Endothelial cell of umbilical vein (primary cell): ENCODE measurements around the gene KRTAP5-1. TPM values are rescaled to one million over a fixed set of nuclear protein-coding genes. Genes with fewer than 3 reads are reported as not detected.

Experiments used
- BruUV-seq: library from RNA; stranded (reverse); fragments of 400-500 nt; replicated peaks from 2 replicates; lab custom pipeline; 2021; lab: Mats Ljungman, UMichigan
- CTCF ChIA-PET: fragments of 300-600, 350-600 bp; sonication (Branson Sonifier 250); formaldehyde crosslinking; loops from one replicate; lab custom pipeline; 2021; ENCODE audit warnings: antibody characterized with exemption, inconsistent platforms; lab: Charles Lee
- POLR2A ChIA-PET: fragments of 300-600, 350-600 bp; sonication (Branson Sonifier 250); formaldehyde crosslinking; loops from one replicate; lab custom pipeline; 2021; ENCODE audit warnings: antibody characterized with exemption, inconsistent platforms; lab: Charles Lee
- DNase-seq: peaks from one replicate; pipeline ENCODE4 v3.0.0-alpha.2; 2011; ENCODE audit warnings: low read depth, low spot score
- FAIRE-seq: peaks from 2 replicates; lab custom pipeline; 2011; peaks lifted over from hg19 to GRCh38; lab: Jason Lieb, UNC
- H2AFZ ChIP-seq: 2 replicates; pipeline ENCODE4 v1.6.0; 2012; ENCODE audit warnings: low read depth, low read length, control low read depth, inconsistent platforms
- H3K27ac ChIP-seq: 2 replicates; pipeline ENCODE4 v1.5.1; 2011; ENCODE audit warnings: low read depth, mild to moderate bottlenecking, control low read depth, low read length, moderate library complexity; ENCODE audit not compliant: insufficient read depth
- H3K27me3 ChIP-seq, 2 experiments: 2 replicates each; pipeline versions ENCODE4 v1.6.0 to v1.6.1; 2011; ENCODE audit warnings: low read length in 2 of 2, mixed read lengths in 1 of 2; ENCODE audit not compliant: control insufficient read depth in 2 of 2, insufficient read depth in 2 of 2
- H3K36me3 ChIP-seq, 2 experiments: 2 replicates in 1 of 2; 3 replicates in 1 of 2; pipeline ENCODE4 v1.5.1; 2011; ENCODE audit warnings: low read length in 2 of 2, mild to moderate bottlenecking in 1 of 2, moderate library complexity in 1 of 2; ENCODE audit not compliant: control insufficient read depth in 2 of 2, insufficient read depth in 2 of 2; ENCODE audit errors: extremely low read depth in 1 of 2
- H3K4me1 ChIP-seq: 3 replicates; pipeline ENCODE4 v1.5.1; 2011; ENCODE audit warnings: mild to moderate bottlenecking, low read length; ENCODE audit not compliant: control insufficient read depth, insufficient read depth; ENCODE audit errors: extremely low read depth
- H3K4me2 ChIP-seq: 2 replicates; pipeline ENCODE4 v1.6.1; 2011; ENCODE audit warnings: low read length, control low read depth, mixed read lengths; ENCODE audit not compliant: insufficient read depth
- H3K4me3 ChIP-seq, 3 experiments: fragments of 200-600 bp in 1 of 3; sonication (generic), shearing (Covaris generic) in 1 of 3; replicated peaks in 1 of 3; 2 replicates each; pipeline ENCODE4 v1.5.1; 2011 to 2016; ENCODE audit warnings: control low read depth in 3 of 3, low read length in 3 of 3, mild to moderate bottlenecking in 2 of 3, inconsistent platforms in 1 of 3, low read depth in 1 of 3, moderate library complexity in 1 of 3; ENCODE audit not compliant: insufficient read depth in 1 of 3
- H3K79me2 ChIP-seq: 2 replicates; pipeline ENCODE4 v1.6.0; 2012; ENCODE audit warnings: low read length, inconsistent platforms; ENCODE audit not compliant: control insufficient read depth, insufficient read depth
- H3K9ac ChIP-seq: replicated peaks from 2 replicates; pipeline ENCODE3; 2011; ENCODE audit warnings: low read length, control low read depth; ENCODE audit not compliant: insufficient read depth; ENCODE audit errors: extremely low read depth
- H3K9me1 ChIP-seq: replicated peaks from 3 replicates; pipeline ENCODE4 v1.6.0; 2011; ENCODE audit warnings: mild to moderate bottlenecking, low read length; ENCODE audit not compliant: control insufficient read depth, insufficient read depth; ENCODE audit errors: extremely low read depth
- H3K9me3 ChIP-seq: replicated peaks from 2 replicates; pipeline ENCODE4 v1.5.1; 2012; ENCODE audit warnings: low read length, inconsistent platforms; ENCODE audit not compliant: control insufficient read depth, insufficient read depth
- H4K20me1 ChIP-seq: replicated peaks from 2 replicates; pipeline ENCODE3; 2011; ENCODE audit warnings: mild to moderate bottlenecking, low read length; ENCODE audit not compliant: control insufficient read depth, insufficient read depth; ENCODE audit errors: extremely low read depth
- CTCF ChIP-seq, 2 donors: IDR thresholded peaks; 1 replicate in 1 of 2; 2 replicates in 1 of 2; pipeline ENCODE4 v1.5.1; 2011; ENCODE audit warnings: low read length in 2 of 2, mild to moderate bottlenecking in 2 of 2, moderate library complexity in 2 of 2, control low read depth in 1 of 2, inconsistent platforms in 1 of 2, low read depth in 1 of 2; ENCODE audit not compliant: insufficient read depth in 1 of 2; ENCODE audit errors: extremely low read depth in 1 of 2
- EZH2 ChIP-seq: IDR thresholded peaks from 2 replicates; pipeline ENCODE4 v1.6.1; 2012; ENCODE audit warnings: borderline replicate concordance, low read depth, mild to moderate bottlenecking, moderate library complexity, low read length, inconsistent platforms; ENCODE audit not compliant: severe bottlenecking
- FOS ChIP-seq: IDR thresholded peaks from 2 replicates; pipeline ENCODE4 v1.6.1; 2011; ENCODE audit warnings: mild to moderate bottlenecking, low read length, moderate library complexity, borderline replicate concordance; ENCODE audit not compliant: insufficient read depth
- GATA2 ChIP-seq: IDR thresholded peaks from 2 replicates; pipeline ENCODE4 v1.7.0; 2011; ENCODE audit warnings: low read depth, mild to moderate bottlenecking, moderate library complexity, mixed read lengths, low read length; ENCODE audit not compliant: insufficient read length, insufficient read depth
- JUN ChIP-seq: IDR thresholded peaks from 2 replicates; pipeline ENCODE4 v1.6.1; 2011; ENCODE audit warnings: borderline replicate concordance, low read depth; ENCODE audit not compliant: insufficient read length, insufficient read depth
- MYC ChIP-seq: IDR thresholded peaks from one replicate; pipeline ENCODE4 v1.6.1; 2011; ENCODE audit warnings: mild to moderate bottlenecking, low read depth, low read length
- POLR2A ChIP-seq: IDR thresholded peaks from 2 replicates; pipeline ENCODE4 v1.6.1; 2012; ENCODE audit warnings: low read depth, mild to moderate bottlenecking, control low read depth, low read length
- POLR2AphosphoS5 ChIP-seq: IDR thresholded peaks from 2 replicates; pipeline ENCODE4 v1.6.1; 2012; ENCODE audit warnings: low read depth, mild to moderate bottlenecking, control low read depth, low read length, moderate library complexity; ENCODE audit not compliant: insufficient read depth
- dilution Hi-C: fragments of 300-500 bp; cut with MboI; formaldehyde crosslinking; loops from one replicate; pipeline ENCODE4 v1.15.0; 2019; ENCODE audit warnings: low sequenced_read_pairs; ENCODE audit not compliant: extremely low pct_ligation_motif_present
- intact Hi-C: fragments of 100-400 bp; cut with micrococcal nuclease; formaldehyde crosslinking; loops from one replicate; pipeline ENCODE4 v1.10.0; 2022
- polyA plus RNA-seq, 4 experiments: library from polyadenylated mRNA; depleted of rRNA in 3 of 4; stranded (reverse) in 3 of 4; unstranded in 1 of 4; fragments of >200 nt; gene quantifications; 2 replicates each; pipeline versions ENCODE4 v1.2.1 to v1.2.3, GENCODE V29; 2011 to 2012; ENCODE audit warnings: missing spikeins in 1 of 4
- total RNA-seq: library from RNA; stranded (reverse); gene quantifications from 2 replicates; pipeline ENCODE4 v1.2.3, GENCODE V29; 2021

Gene KRTAP5-1
- total and polyA plus RNA-seq, 2 donors (not counting 3 experiments of a cell fraction or from before 2014, with no cell fraction given): not detected

GRCh38 chr11:1540074-1540473 is 45.0 kb downstream of the KRTAP5-1 start:
- H3K4me2 ChIP-seq: no peak overlapping the region
- no peaks in the 10 kb centered on the region for H3K36me3 ChIP-seq
- ChIA-PET POLR2A (no interaction called here), CTCF (no interaction called here)
- FAIRE-seq (no peak), DNase-seq (no peak)
- H3K9me1 ChIP-seq: no peaks in the 10 kb centered on the region
- H4K20me1 ChIP-seq: no peaks in the 10 kb centered on the region
- H3K27me3 ChIP-seq: peaks cover 7 to 11% of the 10 kb centered on the region in 2 experiments
- BruUV-seq: no TSS peak
- peaks cover 7% of the 10 kb centered on the region for H3K4me1 ChIP-seq
- no peak overlapping the region for H3K9ac ChIP-seq
- no peaks in the 10 kb centered on the region for H3K9me3 ChIP-seq
- intact Hi-C loops (no loop called here), dilution Hi-C loops (no loop called here)
- H3K27ac ChIP-seq: no peak overlapping the region
- TF ChIP-seq POLR2AphosphoS5 (no peak), POLR2A (no peak), GATA2 (no peak)
- no peak overlapping the region for H3K4me3 ChIP-seq
- peaks cover 19% of the 10 kb centered on the region for H3K79me2 ChIP-seq
- no peak overlapping the region for H2AFZ ChIP-seq

GRCh38 chr11:1538153-1538552 is 46.9 kb downstream of the KRTAP5-1 start:
- Histone ChIP-seq H3K27ac (no peak overlapping the region), H3K9me3 (no peaks in the 10 kb centered on the region), H4K20me1 (no peaks in the 10 kb centered on the region), H3K4me2 (no peak overlapping the region), H3K4me3 (no peak overlapping the region), H3K27me3 (peaks cover 7 to 8% of the 10 kb centered on the region in 2 experiments), H3K36me3 (peaks cover 0 to 2% of the 10 kb centered on the region in 2 experiments), H3K4me1 (peaks cover 7% of the 10 kb centered on the region), H3K9me1 (no peaks in the 10 kb centered on the region), H3K9ac (no peak overlapping the region), H2AFZ (no peak overlapping the region), H3K79me2 (peaks cover 32% of the 10 kb centered on the region)
- DNase-seq: no peak
- intact Hi-C loops: loop anchor here (5.0 kb wide), 1 partner anchor 34 kb away; the partner anchor contains the start of gene DUSP8
- POLR2A ChIA-PET: no interaction called here
- no peak for FAIRE-seq
- no TSS peak for BruUV-seq
- dilution Hi-C loops: no loop called here
- no peak for TF ChIP-seq EZH2
- no peak for TF ChIP-seq JUN
- TF ChIP-seq POLR2AphosphoS5: no peak
- TF ChIP-seq CTCF (IDR thresholded peaks at IDR 0.05; ENCODE audit: extremely low read depth in 1 of 2, insufficient read depth in 1 of 2, low read depth in 1 of 2, low read length in 2 of 2): no peak
- no peak for TF ChIP-seq FOS
- TF ChIP-seq GATA2: no peak
- TF ChIP-seq MYC: no peak
- CTCF ChIA-PET: interaction anchor here (1.1 to 2.1 kb wide), 2 partner anchors 9 to 36 kb away, joined by 3 to 10 read pairs; no protein-coding TSS in a partner anchor
